Islet precursor cell (in vitro differentiated cells): ENCODE measurements around the gene NOL9.
A peak's percentile ranks its signal among the peaks of the same experiment; 100 is the strongest.
"Not testable (repeated sequence)": the region's sequence is repeated elsewhere in the genome, so short reads cannot be mapped to it uniquely, and the experiment has no call there.

Experiments
- DNase-seq: peaks from one replicate; pipeline ENCODE4 v3.0.0-alpha.2; 2018

Gene NOL9

DNA sequence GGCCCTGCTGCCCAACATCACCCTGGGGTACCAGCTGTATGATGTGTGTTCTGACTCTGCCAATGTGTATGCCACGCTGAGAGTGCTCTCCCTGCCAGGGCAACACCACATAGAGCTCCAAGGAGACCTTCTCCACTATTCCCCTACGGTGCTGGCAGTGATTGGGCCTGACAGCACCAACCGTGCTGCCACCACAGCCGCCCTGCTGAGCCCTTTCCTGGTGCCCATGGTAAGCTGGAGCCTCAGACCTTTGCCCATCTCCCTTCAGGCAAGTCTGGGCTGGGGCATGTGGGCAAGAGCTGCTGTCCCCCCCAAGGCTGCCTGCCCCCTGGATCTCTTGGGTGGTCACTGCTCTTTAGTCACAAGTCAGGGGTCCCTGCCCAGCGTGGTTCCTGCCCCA lies 16.7 kb upstream of the NOL9 start:
- no peak for DNase-seq

DNA sequence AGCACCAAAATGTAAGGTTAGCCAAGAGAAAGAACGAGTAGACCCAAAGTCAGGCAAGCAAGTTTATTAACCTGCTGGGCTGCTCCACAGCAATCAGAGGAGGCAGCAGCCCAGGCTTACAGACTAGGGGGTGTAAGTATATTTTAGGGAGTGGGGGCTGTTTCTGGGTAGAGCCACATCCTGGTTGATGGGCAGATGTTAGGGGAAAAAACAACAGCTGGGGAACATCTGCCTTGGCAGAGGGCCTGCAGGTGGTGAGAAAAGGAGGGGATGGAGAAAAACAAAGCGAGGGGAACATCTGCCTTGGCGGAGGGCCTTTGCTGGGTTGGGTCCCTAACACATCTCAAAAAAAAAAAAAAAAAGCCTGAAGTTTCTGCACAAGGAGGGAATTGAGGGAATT lies 15.8 kb upstream of the NOL9 start:
- no peak for DNase-seq

DNA sequence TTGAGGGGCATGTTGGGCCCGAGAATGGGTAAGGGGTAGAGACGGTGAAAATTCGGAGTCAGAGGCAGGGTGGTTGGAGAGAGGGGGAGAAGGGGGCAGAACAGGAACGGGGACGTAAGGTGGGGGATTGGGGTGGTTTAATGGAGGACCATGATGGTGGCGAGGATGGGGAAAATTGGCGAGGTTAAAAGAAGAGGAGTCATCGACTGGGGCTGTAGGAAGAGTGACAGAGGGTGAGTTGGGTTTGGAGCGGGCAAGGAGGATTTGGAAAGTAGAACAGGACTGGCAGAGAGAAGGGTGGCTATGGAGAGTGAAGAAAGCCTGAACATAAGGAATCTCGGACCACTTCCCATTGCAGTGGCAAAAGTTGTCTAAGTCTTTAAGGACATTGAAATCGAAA lies 14.7 kb upstream of the NOL9 start:
- no peak for DNase-seq

DNA sequence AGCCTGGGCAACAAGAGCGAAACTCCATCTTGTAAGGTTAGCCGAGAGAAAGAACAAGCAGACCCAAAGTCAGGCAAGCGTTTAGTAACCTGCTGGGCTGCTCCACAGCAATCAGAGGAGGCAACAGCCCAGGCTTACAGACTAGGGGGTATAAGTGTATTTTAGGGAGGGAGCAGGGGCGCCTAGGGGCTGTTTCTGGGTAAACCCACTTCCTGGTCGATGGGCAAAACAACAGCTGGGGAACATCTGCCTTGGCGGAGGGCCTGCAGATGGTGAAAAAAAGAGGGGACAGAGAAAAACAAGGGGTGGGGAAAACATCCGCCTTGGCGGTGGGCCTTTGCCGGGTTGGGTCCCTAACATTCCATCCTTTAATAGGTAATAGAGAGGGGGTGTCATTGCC lies 6.0 kb upstream of the NOL9 start:
- DNase-seq: no peak

DNA sequence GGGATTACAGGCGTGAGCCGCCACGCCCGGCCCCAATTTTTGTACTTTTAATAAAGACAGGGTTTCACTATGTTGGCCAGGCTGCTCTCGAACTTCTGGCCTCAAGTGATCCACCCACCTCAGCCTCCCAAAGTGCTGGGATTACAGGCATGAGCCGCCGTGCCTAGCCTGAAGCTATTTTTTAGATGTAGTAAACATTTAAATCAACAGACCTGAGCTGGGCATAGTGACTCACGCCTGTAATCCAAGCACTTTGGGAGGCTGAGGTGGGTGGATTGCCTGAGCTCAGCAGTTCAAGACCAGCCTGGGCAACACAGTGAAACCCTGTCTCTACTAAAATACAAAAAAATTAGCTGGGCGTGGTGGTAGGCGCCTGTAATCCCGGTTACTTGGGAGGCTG lies 4.8 kb upstream of the NOL9 start:
- not testable (repeated sequence) for DNase-seq

DNA sequence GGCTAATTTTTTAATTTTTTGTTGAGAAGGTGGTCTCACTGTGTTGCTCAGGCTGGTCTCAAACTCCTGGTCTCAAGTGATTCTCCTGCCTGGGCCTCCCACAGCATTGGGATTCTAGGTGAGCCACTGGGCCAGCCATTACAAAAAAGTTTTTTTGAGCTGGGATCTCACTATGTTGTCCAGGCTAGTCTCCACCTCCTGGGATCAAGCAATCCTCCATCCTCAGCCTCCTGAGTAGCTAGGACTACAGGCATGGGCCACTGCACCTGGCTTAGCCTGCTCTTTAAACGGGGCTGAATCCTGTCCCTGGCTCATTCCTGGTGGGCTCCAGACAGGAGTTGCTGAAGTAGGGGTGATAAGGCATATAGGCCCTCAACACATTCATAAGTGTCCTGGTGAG lies 3.3 kb upstream of the NOL9 start:
- DNase-seq: no peak

DNA sequence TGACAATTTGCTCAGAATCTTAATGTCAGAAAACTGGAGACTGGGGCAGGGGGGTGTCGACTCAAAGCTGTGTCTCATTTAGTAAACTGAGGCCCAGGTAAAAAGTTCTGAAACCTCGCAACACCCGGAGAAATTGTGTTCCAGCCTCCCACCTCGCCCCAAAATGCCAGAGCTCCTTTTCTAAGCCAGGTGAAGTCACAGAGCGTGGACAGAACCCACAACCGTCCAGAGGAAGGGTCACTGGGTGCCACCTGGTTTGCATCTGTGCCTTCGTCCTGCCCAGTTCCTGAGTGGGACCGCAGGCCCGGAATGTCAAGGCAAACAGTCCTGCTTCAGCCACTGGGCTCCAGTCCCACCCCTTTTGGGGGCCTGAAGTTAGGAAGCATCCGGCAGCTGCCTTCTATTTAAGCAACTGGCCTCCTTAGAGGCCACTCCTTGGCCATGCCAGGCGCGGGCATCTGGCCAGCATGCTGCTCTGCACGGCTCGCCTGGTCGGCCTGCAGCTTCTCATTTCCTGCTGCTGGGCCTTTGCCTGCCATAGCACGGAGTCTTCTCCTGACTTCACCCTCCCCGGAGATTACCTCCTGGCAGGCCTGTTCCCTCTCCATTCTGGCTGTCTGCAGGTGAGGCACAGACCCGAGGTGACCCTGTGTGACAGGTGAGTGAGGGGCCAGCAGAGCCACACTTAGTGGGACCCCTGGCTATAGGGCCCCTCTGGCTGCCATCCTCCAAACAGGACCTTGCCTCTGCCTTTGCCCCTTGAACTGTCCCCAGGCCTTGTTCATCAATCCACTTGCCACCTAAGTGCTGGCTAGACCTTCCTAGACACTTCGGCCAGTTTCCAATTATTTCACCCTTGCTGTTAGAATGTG lies 830 bp upstream of the NOL9 start, which contains the start of gene TAS1R1:
Gene TAS1R1 (plus strand): TSS at position 401 of the 872 bp plus-strand sequence. CDS start 67 bp downstream, at position 468.
- DNase-seq: no peak

DNA sequence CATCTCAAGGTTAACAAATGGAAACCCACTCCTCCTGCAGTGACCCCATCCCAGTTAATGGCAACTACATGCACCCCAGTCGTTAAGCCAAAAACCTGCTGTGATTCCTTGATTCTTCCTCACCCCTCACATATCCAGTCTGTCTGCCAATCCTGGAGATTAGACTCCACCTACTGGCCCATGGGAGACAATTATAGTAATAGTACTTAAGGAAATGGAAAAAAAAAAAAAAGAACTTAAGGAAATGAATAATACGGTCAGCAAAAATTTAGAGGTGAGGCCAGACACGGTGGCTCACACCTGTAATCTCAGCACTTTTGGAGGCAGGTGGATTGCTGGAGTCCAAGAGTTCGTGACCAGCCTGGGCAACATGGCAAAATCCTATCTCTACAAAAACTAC lies 7.0 kb downstream of the NOL9 start:
- DNase-seq: no peak

DNA sequence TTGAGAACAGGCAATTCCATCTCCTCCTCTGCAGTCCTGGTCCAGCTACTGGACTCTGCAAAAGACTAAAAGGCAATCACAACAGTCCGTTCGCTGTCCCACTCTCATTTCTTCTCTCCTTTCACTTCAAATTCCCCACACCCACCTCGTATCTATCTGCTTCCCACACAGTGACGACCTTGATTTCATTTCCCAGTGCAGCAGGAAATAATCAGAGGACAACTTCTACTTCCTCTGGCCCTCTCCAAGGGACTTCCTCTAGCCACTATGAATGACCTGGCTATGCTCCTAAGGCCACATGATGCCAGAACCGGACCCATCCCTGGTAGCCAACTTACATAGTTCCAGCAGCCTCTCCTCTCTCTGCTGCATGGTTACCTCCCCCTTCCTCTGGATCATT lies 8.0 kb downstream of the NOL9 start:
- DNase-seq: no peak

DNA sequence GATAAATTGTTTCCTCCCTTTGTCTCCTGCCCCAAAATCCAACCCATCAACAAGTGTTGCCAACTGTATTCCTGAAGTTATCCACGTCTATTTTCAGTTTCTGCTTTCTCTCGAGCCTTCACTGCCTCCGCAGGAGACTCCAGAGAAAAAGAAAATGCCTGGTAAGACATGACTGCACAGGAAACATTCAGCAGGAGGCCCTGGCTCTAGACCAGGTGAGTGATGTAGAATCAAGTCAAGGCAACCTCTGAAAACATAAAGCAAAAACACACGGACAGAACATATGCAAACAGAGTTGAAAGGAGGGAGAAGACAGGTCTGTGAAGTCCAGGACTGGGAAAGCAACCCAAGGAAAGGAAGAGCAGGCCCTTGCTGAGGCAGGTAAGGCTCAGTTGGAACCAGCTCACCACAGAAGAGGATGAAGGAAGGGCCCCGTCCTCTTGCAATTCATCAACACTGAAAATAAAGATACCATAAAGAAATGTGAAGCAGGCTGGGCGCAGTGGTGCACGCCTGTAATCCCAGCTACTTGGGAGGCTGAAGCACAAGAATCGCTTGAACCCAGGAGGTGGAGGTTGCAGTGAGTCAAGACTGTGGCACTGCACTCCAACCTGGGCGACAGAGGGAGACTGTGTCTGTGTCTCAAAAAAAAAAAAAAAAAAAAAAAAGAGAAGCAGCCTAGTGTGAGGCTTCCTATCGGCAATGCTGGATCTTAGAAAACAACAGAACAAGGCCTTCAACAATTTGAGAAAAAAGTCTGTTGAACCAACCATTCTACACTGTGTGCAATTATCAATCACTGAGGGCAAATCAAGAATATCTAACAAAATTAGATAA lies 8.8 kb downstream of the NOL9 start:
- DNase-seq: no peak

DNA sequence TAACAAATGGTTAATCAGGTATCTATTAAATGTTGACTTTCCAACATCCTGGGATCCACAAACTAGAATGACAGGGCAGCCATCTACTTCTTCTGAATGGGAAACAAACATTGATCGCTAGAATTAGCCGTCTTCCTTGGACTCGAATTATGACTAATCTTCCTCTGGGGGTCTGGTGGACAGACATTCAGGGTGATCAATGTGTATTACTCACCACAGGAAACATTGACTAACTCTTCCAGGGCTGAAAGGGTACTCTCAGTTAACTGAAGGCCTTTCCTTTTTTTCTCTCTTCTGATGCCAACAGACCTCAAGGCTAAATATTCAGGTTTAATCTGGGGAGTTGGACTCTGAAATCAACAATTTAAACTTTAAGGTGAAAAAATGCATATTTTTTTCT lies 9.5 kb downstream of the NOL9 start:
- no peak for DNase-seq

DNA sequence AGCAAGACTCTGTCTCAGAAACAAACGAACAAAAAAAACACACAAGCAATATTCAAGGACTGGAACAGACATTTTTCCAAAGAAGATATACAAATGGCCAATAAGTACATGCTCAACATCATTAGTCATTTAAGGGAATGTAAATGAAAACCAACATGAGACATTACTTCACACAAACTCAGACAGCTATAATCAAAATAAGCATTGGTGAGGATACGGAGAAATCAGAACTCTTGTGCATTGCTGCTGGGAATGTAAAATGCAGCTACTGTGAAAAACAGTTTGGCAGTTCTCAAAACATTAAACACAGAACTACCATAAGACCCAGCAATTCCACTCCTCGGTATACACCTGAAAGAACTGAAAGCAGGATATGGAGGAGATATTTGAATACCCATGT lies 15.4 kb downstream of the NOL9 start:
- DNase-seq: no peak

DNA sequence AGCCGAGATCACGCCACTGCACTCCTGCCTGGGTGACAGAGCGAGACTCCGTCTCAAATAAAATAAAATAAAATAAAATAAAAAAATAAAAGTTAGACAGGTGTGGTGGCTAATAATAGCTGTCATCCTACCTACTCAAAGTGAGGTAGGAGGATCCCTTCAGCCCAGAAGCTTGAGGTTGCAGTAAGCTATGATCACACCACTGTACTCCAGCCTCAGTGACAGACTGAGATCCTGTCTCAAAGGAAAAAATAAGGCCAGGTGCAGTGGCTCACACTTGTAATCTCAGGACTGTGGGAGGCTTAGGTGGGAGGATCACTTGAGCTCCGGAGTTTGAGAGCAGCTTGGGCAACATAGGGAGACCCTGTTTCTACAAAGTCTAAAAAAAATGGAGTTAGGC lies 18.0 kb downstream of the NOL9 start:
- DNase-seq: no peak

DNA sequence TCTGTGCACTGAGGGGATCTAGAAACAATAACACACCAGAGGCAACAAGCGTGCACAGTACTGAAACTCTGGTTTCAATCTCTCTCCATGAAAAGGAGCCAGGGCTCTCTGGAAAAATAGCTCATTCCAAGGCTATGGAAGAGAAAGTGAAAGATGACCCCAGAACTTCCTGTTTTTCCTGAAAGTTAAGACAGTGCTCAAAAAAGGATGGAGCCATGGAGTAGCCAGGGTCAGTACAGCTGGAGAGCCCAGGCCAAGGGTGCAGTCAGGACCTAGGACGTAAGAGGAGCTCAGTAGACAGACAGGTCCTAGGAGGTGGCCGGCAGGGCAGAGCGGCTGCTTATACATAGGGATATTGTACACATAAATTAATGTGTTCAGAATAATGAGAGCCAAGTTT lies 19.1 kb downstream of the NOL9 start:
- no peak for DNase-seq

DNA sequence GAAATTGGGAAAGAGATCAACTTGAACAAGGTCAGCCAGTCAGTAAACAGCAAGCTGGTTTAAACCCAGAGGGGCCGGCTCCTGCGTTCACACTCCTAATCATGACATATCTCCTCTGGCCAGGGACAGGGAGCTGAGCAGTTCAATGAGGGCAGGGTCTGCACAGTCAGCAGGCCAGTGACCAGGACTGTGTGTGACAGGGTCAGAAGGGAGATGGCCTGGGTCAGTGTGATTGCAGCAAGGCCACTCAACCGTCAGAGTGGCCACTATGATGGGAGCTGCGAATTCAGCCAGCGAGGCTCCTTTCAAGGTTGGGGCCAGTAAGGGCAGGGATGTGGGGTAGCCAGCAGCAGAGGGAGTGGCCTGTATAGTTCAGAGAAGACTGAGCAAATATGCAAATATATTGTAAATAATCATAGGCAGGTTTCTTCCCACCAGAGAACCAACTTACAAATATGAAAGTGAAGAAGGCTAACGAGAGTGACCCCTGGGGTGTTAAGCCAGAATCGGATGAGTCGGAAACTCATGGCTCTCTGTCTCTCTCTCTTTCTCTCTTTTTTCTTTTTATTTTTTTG lies 20.0 kb downstream of the NOL9 start:
- DNase-seq: no peak

DNA sequence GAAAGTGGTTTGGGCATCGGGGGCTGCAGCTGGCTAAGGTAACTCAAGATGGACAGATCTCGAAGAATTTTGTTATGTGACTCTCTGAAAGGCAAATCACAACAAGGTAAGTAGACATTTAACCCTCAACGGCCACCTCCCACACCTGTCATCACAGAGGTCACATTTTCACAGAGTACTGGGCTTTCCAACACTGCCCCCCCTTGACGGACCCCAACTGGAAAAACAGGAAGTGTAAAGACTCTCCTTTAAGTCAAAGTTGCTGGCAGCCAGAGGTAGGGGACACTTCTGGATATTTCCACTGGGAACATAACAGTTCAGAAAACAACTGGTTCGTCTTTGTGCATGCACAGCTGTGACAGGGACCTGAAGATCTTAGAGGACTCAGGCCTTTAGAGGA lies 22.3 kb downstream of the NOL9 start:
- DNase-seq: no peak

DNA sequence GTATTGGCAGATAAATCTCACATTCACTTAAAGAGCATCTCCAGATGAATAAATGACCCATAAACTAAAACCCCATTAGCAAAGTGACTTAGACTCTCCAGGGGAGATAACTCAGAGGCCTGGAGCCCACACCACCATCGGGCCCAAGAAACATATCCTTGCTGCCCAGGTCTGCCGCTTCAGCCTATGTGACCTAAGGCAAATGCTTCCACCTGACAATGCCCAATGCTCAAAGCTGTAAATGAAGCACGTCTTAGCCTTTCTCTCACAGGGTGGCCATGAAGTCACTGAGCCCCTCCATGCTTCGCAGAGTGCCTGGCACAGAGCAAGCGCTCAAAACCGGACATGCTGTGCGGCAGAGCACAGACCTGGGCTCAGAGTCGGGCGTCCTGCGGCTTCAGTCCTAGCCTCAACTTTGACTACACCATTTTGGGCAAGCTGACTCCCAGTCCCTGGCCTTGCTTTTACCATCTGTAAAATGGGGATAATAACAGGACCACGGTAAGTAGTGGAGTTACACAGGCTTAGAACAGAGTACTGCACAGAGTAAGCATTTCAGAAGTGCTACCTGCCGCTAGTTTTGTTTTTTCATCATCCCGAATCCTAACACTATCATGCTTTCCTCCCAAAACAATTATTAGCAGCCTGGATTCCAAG lies 23.7 kb downstream of the NOL9 start:
- DNase-seq: no peak

DNA sequence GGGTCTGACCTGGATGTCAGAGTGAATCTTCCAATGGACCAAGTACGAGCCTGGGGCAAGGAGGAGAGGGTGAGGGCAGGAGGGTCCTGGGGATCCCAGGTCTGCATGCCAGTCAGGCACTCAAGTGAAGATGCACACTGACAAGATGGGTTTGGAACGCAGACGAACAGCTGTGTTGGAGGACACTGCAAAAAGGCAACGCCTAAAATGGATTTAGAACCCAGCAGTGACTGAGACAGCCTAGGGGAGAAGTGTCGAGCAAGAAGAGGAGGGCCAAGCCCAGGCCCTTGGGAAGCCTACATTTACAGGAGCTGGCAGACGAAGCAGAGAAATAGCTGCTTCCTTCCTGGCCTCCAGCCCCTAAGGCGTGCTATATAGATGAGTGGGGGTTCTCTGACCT lies 25.8 kb downstream of the NOL9 start:
- DNase-seq: no peak

DNA sequence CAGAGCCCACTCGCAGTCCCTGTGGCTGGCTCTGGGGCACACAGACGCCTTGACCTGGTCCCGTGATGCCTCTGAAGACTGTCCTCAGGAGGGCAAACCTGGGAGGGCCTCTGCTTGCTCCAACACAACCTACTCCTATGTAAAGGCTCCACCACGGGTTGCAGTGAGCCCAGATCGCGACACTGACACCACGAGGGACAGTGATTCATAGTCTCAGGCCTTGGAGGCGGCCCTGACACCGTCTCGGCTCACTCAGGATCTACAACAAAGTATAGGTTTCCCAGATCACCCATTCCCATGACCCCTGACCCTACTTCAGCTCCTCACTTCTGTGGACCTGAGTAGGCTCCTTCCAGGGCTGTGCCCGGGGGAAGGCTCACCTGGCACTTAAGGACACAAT lies 28.0 kb downstream of the NOL9 start:
- DNase-seq: no peak

DNA sequence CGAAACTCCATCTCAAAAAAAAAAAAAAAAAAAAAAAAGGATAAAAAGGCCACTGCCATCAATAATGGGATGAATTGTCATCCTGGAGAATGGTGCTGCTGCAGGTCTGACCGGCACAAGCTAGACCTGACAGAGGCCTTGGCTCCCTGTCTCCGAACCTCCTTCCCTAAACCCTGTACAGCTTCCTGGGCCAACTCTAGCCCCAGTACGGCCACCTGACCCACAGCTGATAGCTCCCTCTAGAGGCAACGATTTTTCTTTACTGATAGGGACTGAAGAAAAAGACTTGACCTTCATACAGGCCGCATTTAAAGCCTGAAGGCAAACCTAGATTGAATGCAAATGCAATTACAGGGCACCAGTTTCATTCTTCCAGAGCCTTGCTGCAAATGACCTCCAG lies 30.7 kb downstream of the NOL9 start:
- peak; percentile 80 for DNase-seq

DNA sequence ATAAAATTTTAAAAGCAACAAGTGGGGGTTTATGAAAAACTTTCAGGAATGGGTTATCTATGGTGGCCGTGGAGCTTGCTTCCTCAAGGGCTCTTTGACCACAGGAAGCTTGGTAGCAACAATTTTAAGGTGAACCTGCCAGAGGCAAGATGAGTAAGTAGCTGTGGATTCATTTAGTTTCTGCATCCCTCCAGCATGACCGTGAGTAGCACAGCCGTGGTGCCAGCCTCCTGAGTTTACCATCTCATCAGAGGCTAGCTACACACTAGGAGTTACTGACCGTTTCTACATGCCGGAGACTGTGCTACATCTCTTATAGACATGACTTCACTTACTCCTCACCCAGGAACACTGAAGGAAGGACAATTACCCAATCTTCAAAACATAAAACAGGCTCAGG lies 32.8 kb downstream of the NOL9 start:
- DNase-seq: no peak

DNA sequence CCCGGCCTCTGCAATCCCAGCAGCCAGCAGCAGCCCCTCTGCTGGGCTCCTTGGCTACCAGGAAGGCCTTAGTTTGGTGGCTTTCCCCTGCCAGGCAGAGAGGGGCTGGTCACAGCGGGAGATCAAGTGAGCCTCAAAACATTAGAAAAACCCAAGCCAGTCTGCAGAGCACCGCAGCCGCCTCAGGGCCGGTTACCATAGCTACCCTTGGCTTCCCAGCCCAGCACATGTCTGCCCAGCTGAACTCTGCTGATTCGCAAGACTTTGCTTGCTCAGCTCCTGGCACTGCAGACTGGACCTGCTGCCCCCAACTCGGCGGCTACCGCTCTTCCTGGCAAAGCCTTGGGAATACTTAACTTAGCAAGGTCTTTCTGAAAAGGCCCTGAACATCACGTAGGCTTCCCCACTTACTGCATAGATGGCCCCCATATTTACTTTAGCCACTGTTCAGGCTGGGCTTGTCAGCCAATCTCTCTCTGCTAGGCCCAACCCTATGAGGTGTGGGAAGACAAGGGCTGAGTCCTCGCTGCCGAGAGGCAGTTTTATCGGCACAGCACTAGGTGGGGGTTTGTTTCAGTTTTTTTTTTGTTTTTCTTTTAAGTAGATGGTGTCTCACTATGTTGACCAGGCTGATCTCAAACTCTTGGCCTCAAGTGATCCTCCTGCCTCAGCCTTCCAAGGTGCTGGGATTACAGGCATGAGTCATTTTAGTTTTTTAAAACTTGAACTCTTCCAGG lies 34.2 kb downstream of the NOL9 start:
- peak; percentile 97 for DNase-seq
